Measurements from ENCODE around the gene RSAD1. TPM values are rescaled to one million over a fixed set of nuclear protein-coding genes. Genes with fewer than 3 reads are reported as not detected.

RSAD1 gene
- total RNA-seq, 1 donor from 2014 or later, result 40.8 TPM

- H3K4me1 Mint-ChIP-seq, result no peaks in the 10 kb centered on the region
- no peaks in the 10 kb centered on the region for H3K9me3 Mint-ChIP-seq
- peaks cover 20% of the 10 kb centered on the region for H3K27me3 Mint-ChIP-seq (ENCODE audit: low read depth)
- no peak overlapping the region for H3K27ac Mint-ChIP-seq
- TF ChIP-seq CTCF (IDR thresholded peaks at IDR 0.05; ENCODE audit: unreplicated experiment), result no peak
- no peak for DNase-seq (ENCODE audit: low spot score in 2 of 2, unreplicated experiment in 2 of 2)
- no peak overlapping the region for H3K4me3 Mint-ChIP-seq
- peaks cover 14% of the 10 kb centered on the region for H3K36me3 Mint-ChIP-seq
Observed at GRCh38 chr17:50465171-50465570, 13.5 kb upstream of the RSAD1 start.

GRCh38 chr17:50465635-50466034 is 13.0 kb upstream of the RSAD1 start:
- H3K36me3 Mint-ChIP-seq, result peaks cover 14% of the 10 kb centered on the region
- no peaks in the 10 kb centered on the region for H3K9me3 Mint-ChIP-seq
- no peak for TF ChIP-seq CTCF (IDR thresholded peaks at IDR 0.05; ENCODE audit: unreplicated experiment)
- DNase-seq (ENCODE audit: low spot score in 2 of 2, unreplicated experiment in 2 of 2), result no peak
- no peak overlapping the region for H3K27ac Mint-ChIP-seq
- H3K4me3 Mint-ChIP-seq, result no peak overlapping the region
- peaks cover 20% of the 10 kb centered on the region for H3K27me3 Mint-ChIP-seq (ENCODE audit: low read depth)
- no peaks in the 10 kb centered on the region for H3K4me1 Mint-ChIP-seq

- Mint-ChIP-seq H3K9me3 (no peaks in the 10 kb centered on the region), H3K27me3 (ENCODE audit: low read depth) (peaks cover 20% of the 10 kb centered on the region), H3K4me1 (no peaks in the 10 kb centered on the region), H3K4me3 (no peak overlapping the region), H3K36me3 (peaks cover 14% of the 10 kb centered on the region), H3K27ac (no peak overlapping the region)
- no peak for DNase-seq (ENCODE audit: low spot score in 2 of 2, unreplicated experiment in 2 of 2)
- no peak for TF ChIP-seq CTCF (IDR thresholded peaks at IDR 0.05; ENCODE audit: unreplicated experiment)
Observed at GRCh38 chr17:50466371-50467113, 12.1 kb upstream of the RSAD1 start.

DNA sequence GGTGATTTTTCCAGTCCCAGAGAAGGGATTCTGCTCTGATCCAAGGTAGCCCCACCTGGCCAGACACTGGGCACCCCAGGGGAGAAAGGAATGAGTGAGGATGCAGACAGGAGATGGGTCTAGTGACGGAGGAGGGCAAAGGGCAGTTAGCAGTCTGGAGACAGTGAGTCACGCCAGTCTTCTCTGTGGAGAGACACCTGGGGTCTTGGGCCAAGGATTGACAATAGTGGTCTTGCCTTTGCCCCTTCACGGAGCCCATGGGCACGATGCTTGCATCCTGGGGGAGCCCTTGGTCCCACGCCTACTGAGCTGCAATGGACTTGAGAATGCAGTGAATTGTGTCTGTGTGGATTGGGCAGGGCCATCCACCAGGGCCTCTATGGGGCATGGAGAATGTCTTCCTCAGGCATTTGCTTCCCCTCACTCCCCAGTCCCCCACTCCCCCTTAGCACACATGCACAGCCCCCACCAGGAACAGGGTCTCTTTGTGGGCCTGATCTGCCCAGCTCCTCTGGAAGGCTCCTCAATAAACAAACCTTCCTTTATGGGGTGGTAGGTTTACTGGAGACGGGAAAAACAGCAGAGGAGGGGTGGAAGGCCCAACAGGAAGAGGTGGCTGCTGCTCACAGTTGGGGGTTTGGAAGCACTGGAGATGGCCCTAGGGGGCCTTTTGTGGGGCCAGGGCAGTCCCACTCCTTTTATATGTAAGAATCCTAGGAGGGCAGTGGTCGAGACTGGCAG is 11.4 kb upstream of the RSAD1 start:
- TF ChIP-seq CTCF (IDR thresholded peaks at IDR 0.05; ENCODE audit: unreplicated experiment), result no peak

DNA sequence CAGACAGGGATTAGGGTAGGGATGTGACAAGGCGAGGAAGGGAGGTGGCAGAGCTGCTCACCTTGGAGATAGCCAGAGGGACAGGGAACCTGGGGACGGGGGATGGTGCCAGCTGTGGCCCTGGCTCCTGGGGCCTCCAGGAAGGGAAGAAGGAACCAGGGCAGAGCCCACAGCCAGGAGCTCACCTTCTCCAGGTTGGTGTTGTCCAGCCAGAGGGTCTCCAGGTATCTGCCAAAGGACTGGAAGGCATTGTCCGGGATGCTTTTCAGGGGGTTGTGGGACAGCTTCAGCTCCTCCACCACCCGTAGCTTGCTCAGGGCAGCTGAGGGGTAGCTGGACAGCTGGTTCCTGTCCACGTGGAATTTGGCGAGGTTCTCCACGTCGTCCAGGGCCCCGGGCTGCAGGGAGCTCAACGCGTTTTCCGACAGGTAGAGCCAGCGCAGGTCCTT is 10.8 kb upstream of the RSAD1 start:
- peak overlapping the region; percentile 20 for H3K4me3 Mint-ChIP-seq
- H3K27me3 Mint-ChIP-seq (ENCODE audit: low read depth), result peaks cover 20% of the 10 kb centered on the region
- DNase-seq (ENCODE audit: low spot score in 2 of 2, unreplicated experiment in 2 of 2), result no peak
- H3K36me3 Mint-ChIP-seq, result peaks cover 17% of the 10 kb centered on the region
- H3K27ac Mint-ChIP-seq, result no peak overlapping the region
- no peak for TF ChIP-seq CTCF (IDR thresholded peaks at IDR 0.05; ENCODE audit: unreplicated experiment)
- no peaks in the 10 kb centered on the region for H3K9me3 Mint-ChIP-seq
- no peaks in the 10 kb centered on the region for H3K4me1 Mint-ChIP-seq

More for the DNA sequence above, 11.4 kb upstream of the RSAD1 start:
- Mint-ChIP-seq H3K27me3 (ENCODE audit: low read depth) (peaks cover 20% of the 10 kb centered on the region), H3K27ac (no peak overlapping the region), H3K4me1 (no peaks in the 10 kb centered on the region), H3K9me3 (no peaks in the 10 kb centered on the region), H3K36me3 (peaks cover 18% of the 10 kb centered on the region), H3K4me3 (no peak overlapping the region)
- DNase-seq (ENCODE audit: low spot score in 2 of 2, unreplicated experiment in 2 of 2), result no peak

Measured in mesothelial cell of epicardium (in vitro differentiated cells).